GM12878 (cell line): ENCODE data around the gene TOMM5. TPM values are rescaled to one million over a fixed set of nuclear protein-coding genes. Genes with fewer than 3 reads are reported as not detected.

Experiments used
- NR2C1 ChIP-seq: fragments of 450-650 bp; IDR thresholded peaks from 2 replicates; pipeline ENCODE4 v1.6.1; 2017; ENCODE audit warnings: antibody characterized with exemption, mild to moderate bottlenecking, moderate library complexity
- PAX8 ChIP-seq: fragments of 450-650 bp; IDR thresholded peaks from 2 replicates; pipeline ENCODE4 v1.6.1; 2017; ENCODE audit warnings: mild to moderate bottlenecking, moderate library complexity
- ZNF384 ChIP-seq: IDR thresholded peaks from 2 replicates; pipeline ENCODE4 v1.6.1; 2012; ENCODE audit warnings: low read depth, mild to moderate bottlenecking, low read length, improper control_type of control experiment, borderline replicate concordance
- ZZZ3 ChIP-seq: IDR thresholded peaks from 2 replicates; pipeline ENCODE4 v1.6.1; 2011; ENCODE audit warnings: low read depth; ENCODE audit not compliant: control insufficient read depth, insufficient read length
- polyA plus RNA-seq, 11 experiments: library from polyadenylated mRNA; depleted of rRNA in 4 of 11; unstranded in 6 of 11; stranded (reverse) in 5 of 11; fragments of >200 nt; fragmentation: Nextera tagmentation in 4 of 11; fragmentation: Illumina TruSeq in 1 of 11; extraction: Ambion mirVana in 4 of 11; extraction: Trizol in 1 of 11; gene quantifications; 1 replicate in 1 of 11; 2 replicates in 10 of 11; pipeline versions ENCODE4 v1.2.1 to v1.2.3, GENCODE V29; 2011 to 2016; ENCODE audit warnings: inconsistent platforms in 2 of 11, missing spikeins in 2 of 11, low read depth in 1 of 11
- total RNA-seq, 4 experiments: library from RNA; depleted of rRNA in 3 of 4; stranded (reverse); fragments of >200 nt in 3 of 4; fragmentation: Illumina TruSeq in 1 of 4; extraction: Trizol in 1 of 4; gene quantifications; 2 replicates each; pipeline versions ENCODE4 v1.2.1 to v1.2.3, GENCODE V29; 2013 to 2021
- TF ChIP-seq, protein P1 (sequence below): fragments of 450-650 bp; formaldehyde crosslinking; IDR thresholded peaks from 2 replicates; pipeline ENCODE4 v1.4.0; 2020; ENCODE audit warnings: mild to moderate bottlenecking, moderate library complexity
- TF ChIP-seq, protein P2 (sequence below): fragments of 450-650 bp; IDR thresholded peaks from 2 replicates; pipeline ENCODE4 v1.6.1; 2018; ENCODE audit warnings: borderline replicate concordance, mild to moderate bottlenecking; ENCODE audit not compliant: partially characterized antibody
- TF ChIP-seq, protein P3 (sequence below): fragments of 450-650 bp; conservative IDR thresholded peaks from 2 replicates; pipeline ENCODE4 v1.6.1; 2017; ENCODE audit warnings: mild to moderate bottlenecking, moderate library complexity
- TF ChIP-seq, protein P4 (sequence below): fragments of 450-650 bp; IDR thresholded peaks from 2 replicates; pipeline ENCODE4 v1.6.1; 2014; ENCODE audit warnings: mild to moderate bottlenecking

TOMM5 gene
- total and polyA plus RNA-seq, 10 of the 15 experiments (the other 5 are each of a cell fraction or from before 2014, with no cell fraction given): 152 to 1,143 (median 351) TPM

DNA sequence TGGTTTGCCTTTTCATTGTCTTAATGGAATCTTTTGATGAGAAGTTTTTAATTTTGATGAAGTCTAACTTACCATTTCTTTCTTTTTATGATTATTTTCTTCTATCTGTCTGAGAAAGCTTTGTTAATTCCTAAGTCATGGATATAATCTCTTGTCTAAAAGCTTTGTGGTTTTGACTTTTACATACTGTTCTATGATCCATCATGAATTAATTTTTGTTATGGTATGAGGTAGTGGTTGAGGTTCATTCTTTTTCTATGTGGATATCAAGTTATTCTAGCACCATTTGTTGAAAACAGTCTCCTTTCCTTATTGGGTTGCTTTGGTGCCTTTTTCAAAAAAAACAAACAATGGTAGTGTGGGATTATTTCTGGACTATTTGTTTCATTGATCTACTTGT lies 36.6 kb downstream of the TOMM5 start (continued):
- TF ChIP-seq, protein P1, sequence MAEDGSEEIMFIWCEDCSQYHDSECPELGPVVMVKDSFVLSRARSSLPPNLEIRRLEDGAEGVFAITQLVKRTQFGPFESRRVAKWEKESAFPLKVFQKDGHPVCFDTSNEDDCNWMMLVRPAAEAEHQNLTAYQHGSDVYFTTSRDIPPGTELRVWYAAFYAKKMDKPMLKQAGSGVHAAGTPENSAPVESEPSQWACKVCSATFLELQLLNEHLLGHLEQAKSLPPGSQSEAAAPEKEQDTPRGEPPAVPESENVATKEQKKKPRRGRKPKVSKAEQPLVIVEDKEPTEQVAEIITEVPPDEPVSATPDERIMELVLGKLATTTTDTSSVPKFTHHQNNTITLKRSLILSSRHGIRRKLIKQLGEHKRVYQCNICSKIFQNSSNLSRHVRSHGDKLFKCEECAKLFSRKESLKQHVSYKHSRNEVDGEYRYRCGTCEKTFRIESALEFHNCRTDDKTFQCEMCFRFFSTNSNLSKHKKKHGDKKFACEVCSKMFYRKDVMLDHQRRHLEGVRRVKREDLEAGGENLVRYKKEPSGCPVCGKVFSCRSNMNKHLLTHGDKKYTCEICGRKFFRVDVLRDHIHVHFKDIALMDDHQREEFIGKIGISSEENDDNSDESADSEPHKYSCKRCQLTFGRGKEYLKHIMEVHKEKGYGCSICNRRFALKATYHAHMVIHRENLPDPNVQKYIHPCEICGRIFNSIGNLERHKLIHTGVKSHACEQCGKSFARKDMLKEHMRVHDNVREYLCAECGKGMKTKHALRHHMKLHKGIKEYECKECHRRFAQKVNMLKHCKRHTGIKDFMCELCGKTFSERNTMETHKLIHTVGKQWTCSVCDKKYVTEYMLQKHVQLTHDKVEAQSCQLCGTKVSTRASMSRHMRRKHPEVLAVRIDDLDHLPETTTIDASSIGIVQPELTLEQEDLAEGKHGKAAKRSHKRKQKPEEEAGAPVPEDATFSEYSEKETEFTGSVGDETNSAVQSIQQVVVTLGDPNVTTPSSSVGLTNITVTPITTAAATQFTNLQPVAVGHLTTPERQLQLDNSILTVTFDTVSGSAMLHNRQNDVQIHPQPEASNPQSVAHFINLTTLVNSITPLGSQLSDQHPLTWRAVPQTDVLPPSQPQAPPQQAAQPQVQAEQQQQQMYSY: no peak
- TF ChIP-seq, protein P2, sequence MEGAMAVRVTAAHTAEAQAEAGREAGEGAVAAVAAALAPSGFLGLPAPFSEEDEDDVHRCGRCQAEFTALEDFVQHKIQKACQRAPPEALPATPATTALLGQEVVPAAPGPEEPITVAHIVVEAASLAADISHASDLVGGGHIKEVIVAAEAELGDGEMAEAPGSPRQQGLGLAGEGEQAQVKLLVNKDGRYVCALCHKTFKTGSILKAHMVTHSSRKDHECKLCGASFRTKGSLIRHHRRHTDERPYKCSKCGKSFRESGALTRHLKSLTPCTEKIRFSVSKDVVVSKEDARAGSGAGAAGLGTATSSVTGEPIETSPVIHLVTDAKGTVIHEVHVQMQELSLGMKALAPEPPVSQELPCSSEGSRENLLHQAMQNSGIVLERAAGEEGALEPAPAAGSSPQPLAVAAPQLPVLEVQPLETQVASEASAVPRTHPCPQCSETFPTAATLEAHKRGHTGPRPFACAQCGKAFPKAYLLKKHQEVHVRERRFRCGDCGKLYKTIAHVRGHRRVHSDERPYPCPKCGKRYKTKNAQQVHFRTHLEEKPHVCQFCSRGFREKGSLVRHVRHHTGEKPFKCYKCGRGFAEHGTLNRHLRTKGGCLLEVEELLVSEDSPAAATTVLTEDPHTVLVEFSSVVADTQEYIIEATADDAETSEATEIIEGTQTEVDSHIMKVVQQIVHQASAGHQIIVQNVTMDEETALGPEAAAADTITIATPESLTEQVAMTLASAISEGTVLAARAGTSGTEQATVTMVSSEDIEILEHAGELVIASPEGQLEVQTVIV: no peak
- TF ChIP-seq ZNF384: no peak
- TF ChIP-seq PAX8: no peak
- TF ChIP-seq NR2C1: no peak
- TF ChIP-seq, protein P3, sequence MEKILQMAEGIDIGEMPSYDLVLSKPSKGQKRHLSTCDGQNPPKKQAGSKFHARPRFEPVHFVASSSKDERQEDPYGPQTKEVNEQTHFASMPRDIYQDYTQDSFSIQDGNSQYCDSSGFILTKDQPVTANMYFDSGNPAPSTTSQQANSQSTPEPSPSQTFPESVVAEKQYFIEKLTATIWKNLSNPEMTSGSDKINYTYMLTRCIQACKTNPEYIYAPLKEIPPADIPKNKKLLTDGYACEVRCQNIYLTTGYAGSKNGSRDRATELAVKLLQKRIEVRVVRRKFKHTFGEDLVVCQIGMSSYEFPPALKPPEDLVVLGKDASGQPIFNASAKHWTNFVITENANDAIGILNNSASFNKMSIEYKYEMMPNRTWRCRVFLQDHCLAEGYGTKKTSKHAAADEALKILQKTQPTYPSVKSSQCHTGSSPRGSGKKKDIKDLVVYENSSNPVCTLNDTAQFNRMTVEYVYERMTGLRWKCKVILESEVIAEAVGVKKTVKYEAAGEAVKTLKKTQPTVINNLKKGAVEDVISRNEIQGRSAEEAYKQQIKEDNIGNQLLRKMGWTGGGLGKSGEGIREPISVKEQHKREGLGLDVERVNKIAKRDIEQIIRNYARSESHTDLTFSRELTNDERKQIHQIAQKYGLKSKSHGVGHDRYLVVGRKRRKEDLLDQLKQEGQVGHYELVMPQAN: no peak
- TF ChIP-seq ZZZ3: no peak
- TF ChIP-seq, protein P4, sequence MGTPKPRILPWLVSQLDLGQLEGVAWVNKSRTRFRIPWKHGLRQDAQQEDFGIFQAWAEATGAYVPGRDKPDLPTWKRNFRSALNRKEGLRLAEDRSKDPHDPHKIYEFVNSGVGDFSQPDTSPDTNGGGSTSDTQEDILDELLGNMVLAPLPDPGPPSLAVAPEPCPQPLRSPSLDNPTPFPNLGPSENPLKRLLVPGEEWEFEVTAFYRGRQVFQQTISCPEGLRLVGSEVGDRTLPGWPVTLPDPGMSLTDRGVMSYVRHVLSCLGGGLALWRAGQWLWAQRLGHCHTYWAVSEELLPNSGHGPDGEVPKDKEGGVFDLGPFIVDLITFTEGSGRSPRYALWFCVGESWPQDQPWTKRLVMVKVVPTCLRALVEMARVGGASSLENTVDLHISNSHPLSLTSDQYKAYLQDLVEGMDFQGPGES: no peak
